IMR-90 (cell line): ENCODE measurements around the gene PHKB. TPM values are rescaled to one million over a fixed set of nuclear protein-coding genes. Genes with fewer than 3 reads are reported as not detected.

Experiments
- ATAC-seq: fragments of 200-7000 bp; cut with Tn5 transposase; 2 replicates; pipeline ENCODE4 v1.9.1; 2020; ENCODE audit warnings: low read depth, mild to moderate bottlenecking, moderate library complexity
- BruUV-seq: library from RNA; stranded (reverse); fragments of 400-500 nt; replicated peaks from 2 replicates; lab custom pipeline; 2021; lab: Mats Ljungman, UMichigan
- CTCF ChIA-PET: fragments of 300-600 bp; formaldehyde crosslinking; extraction: SDS; loops from one replicate; lab custom pipeline; 2021; ENCODE audit warnings: antibody characterized with exemption; lab: Yijun Ruan, JAX
- POLR2A ChIA-PET: fragments of 300-600 bp; sonication (Branson Sonifier 250); formaldehyde crosslinking; loops from one replicate; lab custom pipeline; 2022; ENCODE audit warnings: antibody characterized with exemption; ENCODE audit not compliant: unreplicated experiment; lab: Charles Lee
- DNase-seq: peaks from one replicate; pipeline ENCODE4 v3.0.0; 2013
- H2AFZ ChIP-seq: replicated peaks from 2 replicates; pipeline ENCODE3; 2013; ENCODE audit warnings: low read length, mild to moderate bottlenecking; ENCODE audit not compliant: poor library complexity
- H2AK5ac ChIP-seq: 2 replicates; pipeline ENCODE4 v1.6.1; 2013; ENCODE audit warnings: low read depth, low read length, inconsistent platforms
- H2AK9ac ChIP-seq: replicated peaks from 2 replicates; pipeline ENCODE3; 2013; ENCODE audit warnings: mild to moderate bottlenecking, low read depth, low read length, moderate library complexity; ENCODE audit not compliant: poor library complexity
- H2BK120ac ChIP-seq: 2 replicates; pipeline ENCODE4 v1.6.1; 2013; ENCODE audit warnings: low read depth, low read length, inconsistent platforms
- H2BK15ac ChIP-seq: 3 replicates; pipeline ENCODE4 v1.6.1; 2013; ENCODE audit warnings: low read depth, low read length, inconsistent platforms
- H2BK20ac ChIP-seq: 2 replicates; pipeline ENCODE4 v1.6.1; 2013; ENCODE audit warnings: low read depth, mild to moderate bottlenecking, inconsistent platforms, low read length, moderate library complexity
- H2BK5ac ChIP-seq: 2 replicates; pipeline ENCODE4 v1.6.1; 2013; ENCODE audit warnings: mild to moderate bottlenecking, low read depth, low read length, inconsistent platforms; ENCODE audit not compliant: poor library complexity, severe bottlenecking
- H3K14ac ChIP-seq: replicated peaks from 2 replicates; pipeline ENCODE4 v1.6.1; 2013; ENCODE audit warnings: low read depth, low read length, inconsistent platforms
- H3K18ac ChIP-seq: 2 replicates; pipeline ENCODE4 v1.6.1; 2013; ENCODE audit warnings: low read depth, low read length, control low read depth
- H3K23ac ChIP-seq: 2 replicates; pipeline ENCODE4 v1.6.1; 2013; ENCODE audit warnings: low read depth, low read length, inconsistent platforms
- H3K27ac ChIP-seq: 2 replicates; pipeline ENCODE4 v1.5.1; 2013; ENCODE audit warnings: mild to moderate bottlenecking, control low read depth, low read length; ENCODE audit not compliant: insufficient read depth
- H3K27me3 ChIP-seq: 2 replicates; pipeline ENCODE4 v1.6.1; 2013; ENCODE audit warnings: low read length; ENCODE audit not compliant: control insufficient read depth, insufficient read depth
- H3K36me3 ChIP-seq: 2 replicates; pipeline ENCODE4 v1.6.1; 2013; ENCODE audit warnings: low read length, mixed read lengths; ENCODE audit not compliant: control insufficient read depth, insufficient read depth
- H3K4ac ChIP-seq: 2 replicates; pipeline ENCODE4 v1.6.1; 2013; ENCODE audit warnings: low read depth, low read length, inconsistent platforms
- H3K4me1 ChIP-seq: 2 replicates; pipeline ENCODE4 v1.6.1; 2013; ENCODE audit warnings: low read length, mixed read lengths; ENCODE audit not compliant: control insufficient read depth, insufficient read depth
- H3K4me2 ChIP-seq: 2 replicates; pipeline ENCODE4 v1.6.1; 2013; ENCODE audit warnings: low read depth, mild to moderate bottlenecking, control low read depth, low read length, moderate library complexity
- H3K4me3 ChIP-seq: 2 replicates; pipeline ENCODE4 v1.5.1; 2013; ENCODE audit warnings: low read depth, mild to moderate bottlenecking, control low read depth, low read length, moderate library complexity; ENCODE audit not compliant: insufficient read depth
- H3K56ac ChIP-seq: 2 replicates; pipeline ENCODE4 v1.6.1; 2013; ENCODE audit warnings: low read length, inconsistent platforms; ENCODE audit not compliant: insufficient read depth; ENCODE audit errors: extremely low read depth
- H3K79me1 ChIP-seq, 2 experiments: 2 replicates each; pipeline ENCODE4 v1.6.1; 2013; ENCODE audit warnings: low read length in 2 of 2, inconsistent platforms in 1 of 2, low read depth in 1 of 2
- H3K9ac ChIP-seq: 2 replicates; pipeline ENCODE4 v1.6.1; 2013; ENCODE audit warnings: low read depth, low read length, control low read depth
- H3K9me1 ChIP-seq: 2 replicates; pipeline ENCODE4 v1.6.1; 2013; ENCODE audit warnings: low read length, inconsistent platforms; ENCODE audit not compliant: insufficient read depth
- H3K9me3 ChIP-seq: 2 replicates; pipeline ENCODE4 v1.6.1; 2013; ENCODE audit warnings: low read length; ENCODE audit not compliant: control insufficient read depth, insufficient read depth
- H4K20me1 ChIP-seq: 2 replicates; pipeline ENCODE4 v1.6.1; 2013; ENCODE audit warnings: low read length, inconsistent platforms; ENCODE audit not compliant: insufficient read depth
- H4K5ac ChIP-seq: 2 replicates; pipeline ENCODE4 v1.6.1; 2013; ENCODE audit warnings: mild to moderate bottlenecking, low read depth, low read length, control low read depth
- H4K8ac ChIP-seq, 2 experiments: 2 replicates each; pipeline ENCODE4 v1.6.1; 2013; ENCODE audit warnings: low read depth in 2 of 2, low read length in 2 of 2, control low read depth in 1 of 2, inconsistent platforms in 1 of 2
- H4K91ac ChIP-seq: 2 replicates; pipeline ENCODE4 v1.6.1; 2013; ENCODE audit warnings: low read depth, low read length, inconsistent platforms; ENCODE audit not compliant: insufficient read depth
- CEBPB ChIP-seq: IDR thresholded peaks from 2 replicates; pipeline ENCODE4 v1.6.1; 2012; ENCODE audit warnings: low read depth, low read length, improper control_type of control experiment
- CHD1 ChIP-seq: IDR thresholded peaks from 2 replicates; pipeline ENCODE4 v1.6.1; 2012; ENCODE audit warnings: low read depth, low read length, improper control_type of control experiment
- ELK1 ChIP-seq: fragments of 150-350 bp; IDR thresholded peaks from 2 replicates; pipeline ENCODE4 v1.6.1; 2016; ENCODE audit warnings: low read depth, mild to moderate bottlenecking, low read length, moderate library complexity, borderline replicate concordance
- FOS ChIP-seq: fragments of 150-350 bp; IDR thresholded peaks from 2 replicates; pipeline ENCODE4 v1.6.1; 2016; ENCODE audit warnings: low read depth, low read length
- MAFK ChIP-seq: IDR thresholded peaks from 2 replicates; pipeline ENCODE4 v1.6.1; 2012; ENCODE audit warnings: low read depth, low read length, improper control_type of control experiment
- NFE2L2 ChIP-seq: fragments of 150-350 bp; IDR thresholded peaks from 2 replicates; pipeline ENCODE4 v1.6.1; 2016; ENCODE audit warnings: low read depth, mild to moderate bottlenecking, low read length
- POLR2A ChIP-seq: IDR thresholded peaks from 2 replicates; pipeline ENCODE4 v1.6.1; 2012; ENCODE audit warnings: mild to moderate bottlenecking, low read depth, low read length
- RAD21 ChIP-seq: IDR thresholded peaks from 2 replicates; pipeline ENCODE4 v1.6.1; 2012; ENCODE audit warnings: low read length, improper control_type of control experiment
- RCOR1 ChIP-seq: IDR thresholded peaks from 2 replicates; pipeline ENCODE4 v1.6.1; 2012; ENCODE audit warnings: mild to moderate bottlenecking, low read length, improper control_type of control experiment; ENCODE audit not compliant: insufficient replicate concordance
- RFX5 ChIP-seq: IDR thresholded peaks from 2 replicates; pipeline ENCODE4 v1.8.0; 2012; ENCODE audit warnings: low read depth, mild to moderate bottlenecking, low read length, moderate library complexity
- SMC3 ChIP-seq: fragments of 150-350 bp; IDR thresholded peaks from 2 replicates; pipeline ENCODE4 v1.6.1; 2016; ENCODE audit warnings: low read depth, mild to moderate bottlenecking, antibody characterized with exemption, low read length, moderate library complexity
- WGBS, 2 experiments: methylation state at CpG; one replicate each; pipeline versions ENCODE4 v1.1.5 to v1.1.7; 2013; ENCODE audit warnings: missing lambda C conversion rate in 2 of 2; ENCODE audit not compliant: insufficient read length in 1 of 2; ENCODE audit errors: extremely low coverage in 2 of 2; 5-methylcytosine and 5-hydroxymethylcytosine counted together
- dilution Hi-C: fragments of 300-500 bp; cut with HindIII; formaldehyde crosslinking; loops from one replicate; pipeline ENCODE4 v1.14.3; 2018; ENCODE audit warnings: low sequenced_read_pairs; ENCODE audit not compliant: unreplicated experiment
- in situ Hi-C: fragments of 300-500 bp; cut with MboI; formaldehyde crosslinking; loops from 3 replicates; pipeline ENCODE4 v1.14.3; 2019; ENCODE audit warnings: low sequenced_read_pairs, inconsistent platforms, mixed read lengths
- intact Hi-C: fragments of 100-400 bp; cut with micrococcal nuclease; formaldehyde crosslinking; loops from 2 replicates; pipeline ENCODE4 v1.10.0; 2022
- polyA plus RNA-seq, 3 experiments: library from polyadenylated mRNA; depleted of rRNA; stranded (reverse); fragments of >200 nt; gene quantifications; 2 replicates each; pipeline ENCODE4 v1.2.3, GENCODE V29; 2012; ENCODE audit warnings: low replicate concordance in 1 of 3
- total RNA-seq: library from RNA; depleted of rRNA; stranded (reverse); fragments of >200 nt; gene quantifications from 2 replicates; pipeline ENCODE4 v1.2.3, GENCODE V29; 2012
- TF ChIP-seq, protein P1 (sequence below): fragments of 150-350 bp; IDR thresholded peaks from 2 replicates; pipeline ENCODE4 v1.6.1; 2017; ENCODE audit warnings: mild to moderate bottlenecking, antibody characterized with exemption, low read length, low read depth

PHKB gene
- total and polyA plus RNA-seq, 2 of the 4 experiments (the other 2 are of a cell fraction), result 24.2 to 58.6 TPM

- in situ Hi-C loops, result loop anchor here (25.0 kb wide), 1 partner anchor 430 kb away; the partner anchor contains the start of gene ABCC12
- Histone ChIP-seq H3K23ac (peak overlapping the region; percentile 61), H3K9ac (no peak overlapping the region), H2AK5ac (peak overlapping the region; percentile 86; the same call in 1 of the 2 replicates), H4K20me1 (no peaks in the 10 kb centered on the region; the same call in 1 of the 2 replicates), H3K56ac (peak overlapping the region; percentile 59; the same call in 1 of the 2 replicates), H3K36me3 (no peaks in the 10 kb centered on the region), H3K79me1 (no peaks in the 10 kb centered on the region), H2AK9ac (no peak overlapping the region), H4K5ac (peak overlapping the region; percentile 80), H3K14ac (peak overlapping the region; percentile 84), H3K27me3 (no peaks in the 10 kb centered on the region), H2BK15ac (peak overlapping the region; percentile 63; the same call in 1 of the 3 replicates), H3K9me3 (no peaks in the 10 kb centered on the region), H2BK120ac (peak overlapping the region; percentile 89), H3K4ac (peak overlapping the region; percentile 89), H3K4me2 (peak overlapping the region; percentile 65), H3K18ac (peak overlapping the region; percentile 84), H2AFZ (no peak overlapping the region), H2BK5ac (peak overlapping the region; percentile 96), H3K4me1 (peaks cover 12% of the 10 kb centered on the region), H3K4me3 (no peak overlapping the region), H4K91ac (peak overlapping the region; percentile 80), H2BK20ac (peak overlapping the region; percentile 88), H3K9me1 (peaks cover 9% of the 10 kb centered on the region), H4K8ac (peak overlapping the region in 1 of 2 experiments; percentile 82; a peak in 2 of 4 replicates), H3K27ac (peak overlapping the region; percentile 88)
- no peak for TF ChIP-seq RFX5
- no peak for TF ChIP-seq CEBPB
- no peak for TF ChIP-seq RCOR1
- TF ChIP-seq MAFK, result no peak
- TF ChIP-seq RAD21, result no peak
- TF ChIP-seq POLR2A, result no peak
- no peak for TF ChIP-seq SMC3
- no peak for TF ChIP-seq CHD1
- no peak for TF ChIP-seq FOS
- no peak for TF ChIP-seq NFE2L2
- TF ChIP-seq, protein P1, sequence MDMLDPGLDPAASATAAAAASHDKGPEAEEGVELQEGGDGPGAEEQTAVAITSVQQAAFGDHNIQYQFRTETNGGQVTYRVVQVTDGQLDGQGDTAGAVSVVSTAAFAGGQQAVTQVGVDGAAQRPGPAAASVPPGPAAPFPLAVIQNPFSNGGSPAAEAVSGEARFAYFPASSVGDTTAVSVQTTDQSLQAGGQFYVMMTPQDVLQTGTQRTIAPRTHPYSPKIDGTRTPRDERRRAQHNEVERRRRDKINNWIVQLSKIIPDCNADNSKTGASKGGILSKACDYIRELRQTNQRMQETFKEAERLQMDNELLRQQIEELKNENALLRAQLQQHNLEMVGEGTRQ, result no peak
- TF ChIP-seq ELK1, result no peak
- WGBS, 2 experiments, result no CpG with 5 or more reads among the region's 3 CpGs
- DNase-seq (no peak), ATAC-seq (no peak)
- ChIA-PET CTCF (interaction anchor here (1.0 kb wide), 1 partner anchor 426 kb away, joined by 4 read pairs; no protein-coding TSS in a partner anchor), POLR2A (no interaction called here)
- no TSS peak for BruUV-seq
- intact Hi-C loops, result loop anchor here (5.0 to 10.0 kb wide), 4 partner anchors 267 to 590 kb away; partner anchors contain the start of genes ITFG1, NETO2 and PHKB
- dilution Hi-C loops, result no loop called here
Observed at GRCh38 chr16:47732122-47732521, 271.0 kb downstream of the PHKB start.
